H1 (cell line): Measurements from ENCODE around the gene RTP2. TPM values are rescaled to one million over a fixed set of nuclear protein-coding genes. Genes with fewer than 3 reads are reported as not detected.

Experiments
- ASH2L ChIP-seq: fragments of 200-600, 300-600 bp; sonication (generic); IDR thresholded peaks from one replicate; pipeline ENCODE4 v1.7.1; 2017; ENCODE audit warnings: low read length
- ATF2 ChIP-seq: IDR thresholded peaks from 2 replicates; pipeline ENCODE4 v1.6.1; 2012; ENCODE audit warnings: low read length, inconsistent platforms
- BACH1 ChIP-seq: IDR thresholded peaks from 2 replicates; pipeline ENCODE4 v1.6.1; 2012; ENCODE audit warnings: low read length, improper control_type of control experiment
- CBX8 ChIP-seq: fragments of 300-800, 300-1000 bp; sonication (generic); IDR thresholded peaks from 2 replicates; pipeline ENCODE4 v1.7.1; 2016; ENCODE audit warnings: low read depth, low read length, borderline replicate concordance
- CHD2 ChIP-seq: IDR thresholded peaks from 2 replicates; pipeline ENCODE4 v1.6.1; 2012; ENCODE audit warnings: low read length, improper control_type of control experiment
- CTCF ChIP-seq, 3 experiments: IDR thresholded peaks; 1 replicate in 2 of 3; 2 replicates in 1 of 3; pipeline versions ENCODE4 v1.5.1 to v1.6.1; 2011; ENCODE audit warnings: low read length in 3 of 3, mild to moderate bottlenecking in 3 of 3, inconsistent platforms in 2 of 3, low read depth in 1 of 3, moderate library complexity in 1 of 3; ENCODE audit not compliant: insufficient read depth in 1 of 3; ENCODE audit errors: control extremely low read depth in 1 of 3
- EGR1 ChIP-seq: IDR thresholded peaks from 2 replicates; pipeline ENCODE4 v1.6.1; 2011; ENCODE audit warnings: low read depth, low read length, borderline replicate concordance
- PHF8 ChIP-seq: fragments of 200-600 bp; sonication (generic); conservative IDR thresholded peaks from 2 replicates; pipeline ENCODE4 v1.7.1; 2012; ENCODE audit warnings: low read depth, mild to moderate bottlenecking, inconsistent platforms, low read length, moderate library complexity
- POLR2A ChIP-seq, 2 experiments: IDR thresholded peaks; 1 replicate in 1 of 2; 2 replicates in 1 of 2; pipeline ENCODE4 v1.6.1; 2011; ENCODE audit warnings: low read depth in 2 of 2, low read length in 2 of 2, mild to moderate bottlenecking in 2 of 2; ENCODE audit errors: control extremely low read depth in 1 of 2
- RFX5 ChIP-seq: IDR thresholded peaks from 2 replicates; pipeline ENCODE4 v1.6.1; 2011; ENCODE audit warnings: low read depth, low read length, improper control_type of control experiment, borderline replicate concordance
- RNF2 ChIP-seq: fragments of 200-900, 300-1000 bp; sonication (generic); IDR thresholded peaks from 2 replicates; pipeline ENCODE4 v1.7.1; 2016; ENCODE audit warnings: borderline replicate concordance, low read depth, mild to moderate bottlenecking, antibody characterized with exemption, low read length; ENCODE audit not compliant: poor library complexity, severe bottlenecking; ENCODE audit errors: missing control alignments
- SIN3A ChIP-seq, 2 experiments: IDR thresholded peaks in 1 of 2; conservative IDR thresholded peaks in 1 of 2; 2 replicates each; pipeline ENCODE4 v1.6.1; 2011 to 2012; ENCODE audit warnings: low read length in 2 of 2, improper control_type of control experiment in 1 of 2, low read depth in 1 of 2, mild to moderate bottlenecking in 1 of 2
- SP2 ChIP-seq: IDR thresholded peaks from 2 replicates; pipeline ENCODE4 v1.6.1; 2012; ENCODE audit warnings: mild to moderate bottlenecking, low read length, inconsistent platforms
- SRF ChIP-seq: IDR thresholded peaks from 2 replicates; pipeline ENCODE4 v1.6.1; 2011; ENCODE audit warnings: mild to moderate bottlenecking, low read depth, low read length, moderate library complexity
- TAF1 ChIP-seq: IDR thresholded peaks from 2 replicates; pipeline ENCODE4 v1.6.1; 2011; ENCODE audit warnings: mild to moderate bottlenecking, low read depth, low read length
- TAF7 ChIP-seq: optimal IDR thresholded peaks from 2 replicates; pipeline ENCODE3; 2011; ENCODE audit warnings: low read depth, mild to moderate bottlenecking, inconsistent platforms, low read length, moderate library complexity, borderline replicate concordance
- ZNF274 ChIP-seq: IDR thresholded peaks from 2 replicates; pipeline ENCODE4 v1.7.0; 2012; ENCODE audit warnings: low read length, borderline replicate concordance; ENCODE audit errors: extremely low read depth
- polyA plus RNA-seq, 7 experiments: library from polyadenylated mRNA; depleted of rRNA in 3 of 7; stranded (reverse) in 5 of 7; unstranded in 2 of 7; fragments of >200 nt in 5 of 7; fragments of 200-250 nt in 2 of 7; gene quantifications; 1 replicate in 5 of 7; 2 replicates in 1 of 7; 4 replicates in 1 of 7; pipeline versions ENCODE4 v1.2.1 to v1.2.3, GENCODE V29; 2011 to 2013; ENCODE audit warnings: missing spikeins in 2 of 7, mixed read lengths in 2 of 7
- total RNA-seq: library from RNA; stranded (reverse); fragmentation: NEBNext Ultra II Directional; extraction: Animal tissue kit (Norgen Biotek cat#: 25700); gene quantifications from 2 replicates; pipeline ENCODE4 v1.2.1, GENCODE V29; 2021
- TF ChIP-seq, protein P1 (sequence below): IDR thresholded peaks from 2 replicates; pipeline ENCODE4 v1.6.1; 2012; ENCODE audit warnings: inconsistent platforms

The RTP2 gene
- total and polyA plus RNA-seq, 2 of the 8 experiments (the other 6 are each of a cell fraction or from before 2014, with no cell fraction given), result not detected

GRCh38 chr3:187741403-187742350, 39.3 kb upstream of the RTP2 start (continued):
- TF ChIP-seq ATF2 (no peak), TAF7 (peak; percentile 53), BACH1 (no peak), EGR1 (no peak), SRF (no peak), TAF1 (0 out of 2 replicates have a peak, but pooled peaks have one; percentile 7), ZNF274 (no peak), CTCF (IDR thresholded peaks at IDR 0.05; ENCODE audit: control extremely low read depth in 1 of 3, insufficient read depth in 1 of 3, low read depth in 1 of 3, low read length in 3 of 3) (peak; percentile 51 to 84 (median 66)), SIN3A (conservative IDR thresholded peaks at IDR 0.05 in 1 of 2, IDR thresholded peaks at IDR 0.05 in 1 of 2; ENCODE audit: low read depth in 1 of 2, low read length in 2 of 2) (0 out of 4 replicates have a peak, but pooled peaks of 1 of the 2 experiments have one; percentile 41), RNF2 (no peak), PHF8 (no peak), RFX5 (no peak), ASH2L (no peak), POLR2A (IDR thresholded peaks at IDR 0.05; ENCODE audit: control extremely low read depth in 1 of 2, low read depth in 2 of 2, low read length in 2 of 2) (peak in 1 of 2 experiments; percentile 60; a peak in 1 of 3 replicates), CHD2 (no peak), SP2 (no peak), CBX8 (no peak)
- TF ChIP-seq, protein P1, sequence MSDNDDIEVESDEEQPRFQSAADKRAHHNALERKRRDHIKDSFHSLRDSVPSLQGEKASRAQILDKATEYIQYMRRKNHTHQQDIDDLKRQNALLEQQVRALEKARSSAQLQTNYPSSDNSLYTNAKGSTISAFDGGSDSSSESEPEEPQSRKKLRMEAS, result peak; percentile 54; the same call in 1 of the 2 replicates
